ENCODE results near the gene DSG3. TPM values are rescaled to one million over a fixed set of nuclear protein-coding genes. Genes with fewer than 3 reads are reported as not detected.

The DSG3 gene
- total and polyA plus RNA-seq, 10 of the 15 experiments (the other 5 are each of a cell fraction or from before 2014, with no cell fraction given): 0.01 to 0.36 (median 0.30) TPM

DNA sequence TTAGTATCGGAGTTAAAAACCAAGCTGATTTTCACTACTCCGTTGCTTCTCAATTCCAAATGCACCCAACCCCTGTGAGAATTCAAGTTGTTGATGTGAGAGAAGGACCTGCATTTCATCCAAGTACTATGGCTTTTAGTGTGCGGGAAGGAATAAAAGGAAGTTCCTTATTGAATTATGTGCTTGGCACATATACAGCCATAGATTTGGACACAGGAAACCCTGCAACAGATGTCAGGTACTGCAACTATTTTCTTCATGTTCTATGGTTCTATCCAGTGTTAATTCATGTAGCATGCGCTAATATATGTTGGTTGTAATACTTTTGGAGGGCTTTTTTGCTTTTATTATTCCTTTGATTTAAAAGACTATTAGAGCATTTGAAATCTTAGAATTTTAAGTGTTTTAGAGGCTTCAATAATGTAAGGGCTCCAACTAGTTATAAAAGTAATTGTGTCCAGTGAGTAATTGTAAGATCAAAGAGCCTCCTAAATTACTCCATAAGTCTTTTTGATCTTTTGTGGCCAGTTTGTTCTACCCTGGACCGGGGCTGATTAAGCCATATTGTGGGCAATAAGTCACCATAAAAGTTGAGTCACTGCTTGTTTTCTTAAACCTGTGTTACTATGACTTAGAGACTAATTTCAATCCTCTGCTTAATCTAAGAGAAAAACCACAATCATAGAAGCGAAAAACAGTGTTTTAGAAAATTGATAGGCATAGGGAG lies 48.1 kb upstream of the DSG3 start:
- ChIA-PET RAD21 (ENCODE audit: unreplicated experiment) (no interaction called here), CTCF (no interaction called here), SMC1A (ENCODE audit: uncharacterized antibody, unreplicated experiment) (no interaction called here), POLR2A (no interaction called here)
- in situ Hi-C loops (cut with MboI) (loop anchor here (10.0 kb wide), 1 partner anchor 55 kb away; no protein-coding TSS in a partner anchor), intact Hi-C loops (cut with micrococcal nuclease; ENCODE audit: unreplicated experiment) (loop anchor here (10.0 kb wide), 2 partner anchors 55 to 425 kb away; no protein-coding TSS in a partner anchor)
- WGBS (ENCODE audit: insufficient coverage, insufficient replicate concordance, low lambda C conversion rate, missing lambda C conversion rate): 25% methylated on average over 6 of the region's 6 CpGs
- H4K20me1 ChIP-seq (ENCODE audit: control insufficient read depth, insufficient read depth): no peaks in the 10 kb centered on the region
- H3K27ac ChIP-seq (ENCODE audit: control insufficient read depth, insufficient read depth): no peak overlapping the region
- no peak overlapping the region for H3K4me2 ChIP-seq (ENCODE audit: control insufficient read depth, insufficient read depth)
- H3K79me2 ChIP-seq (ENCODE audit: control insufficient read depth, insufficient read depth, low read length): no peaks in the 10 kb centered on the region
- ATAC-seq: no peak
- H3K4me1 ChIP-seq (ENCODE audit: control insufficient read depth, insufficient read depth, low read length): no peaks in the 10 kb centered on the region
- DNase-seq (ENCODE audit: low read depth, low spot score): no peak
- H2AFZ ChIP-seq (ENCODE audit: control insufficient read depth, low read depth, low read length): no peak overlapping the region
- BruUV-seq (replicated peaks): no TSS peak
- no peak for FAIRE-seq
- no peak overlapping the region for H3K9ac ChIP-seq (ENCODE audit: control insufficient read depth, insufficient read depth, low read length)
- H3K9me3 ChIP-seq (replicated peaks; ENCODE audit: control insufficient read depth, insufficient read depth, low read length): no peaks in the 10 kb centered on the region
- no peak overlapping the region for H3K4me3 ChIP-seq
- H3K27me3 ChIP-seq (replicated peaks in 1 of 2; ENCODE audit: control insufficient read depth in 2 of 2, insufficient read depth in 2 of 2, low read length in 1 of 2): no peaks in the 10 kb centered on the region
- no peaks in the 10 kb centered on the region for H3K36me3 ChIP-seq (ENCODE audit: control insufficient read depth in 2 of 2, insufficient read depth in 2 of 2, low read length in 1 of 2)
- TF ChIP-seq TCF7 (IDR thresholded peaks at IDR 0.05; ENCODE audit: borderline replicate concordance): no peak
- no peak for TF ChIP-seq TBL1XR1 (IDR thresholded peaks at IDR 0.05; ENCODE audit: low read depth, low read length)
- no peak for TF ChIP-seq RCOR1 (conservative IDR thresholded peaks at IDR 0.05; ENCODE audit: low read depth, low read length)
- no peak for TF ChIP-seq SUPT20H (IDR thresholded peaks at IDR 0.05; ENCODE audit: borderline replicate concordance, control insufficient read depth, low read depth, low read length)
- TF ChIP-seq MAX (IDR thresholded peaks at IDR 0.05; ENCODE audit: low read depth, low read length): no peak
- TF ChIP-seq IKZF1 (conservative IDR thresholded peaks at IDR 0.05): no peak
- no peak for TF ChIP-seq BCL3 (IDR thresholded peaks at IDR 0.05; ENCODE audit: borderline replicate concordance, insufficient read depth, low read depth, low read length, poor library complexity, severe bottlenecking)
- TF ChIP-seq ZNF384 (IDR thresholded peaks at IDR 0.05; ENCODE audit: borderline replicate concordance, low read depth, low read length): no peak

Measured in GM12878 (cell line).